Measurements from ENCODE around the gene WDFY4. TPM values are rescaled to one million over a fixed set of nuclear protein-coding genes. Genes with fewer than 3 reads are reported as not detected.

Gene WDFY4
- total and polyA plus RNA-seq, 2 donors (not counting 3 experiments of a cell fraction or from before 2014, with no cell fraction given): 10.1 to 10.2 TPM

DNA sequence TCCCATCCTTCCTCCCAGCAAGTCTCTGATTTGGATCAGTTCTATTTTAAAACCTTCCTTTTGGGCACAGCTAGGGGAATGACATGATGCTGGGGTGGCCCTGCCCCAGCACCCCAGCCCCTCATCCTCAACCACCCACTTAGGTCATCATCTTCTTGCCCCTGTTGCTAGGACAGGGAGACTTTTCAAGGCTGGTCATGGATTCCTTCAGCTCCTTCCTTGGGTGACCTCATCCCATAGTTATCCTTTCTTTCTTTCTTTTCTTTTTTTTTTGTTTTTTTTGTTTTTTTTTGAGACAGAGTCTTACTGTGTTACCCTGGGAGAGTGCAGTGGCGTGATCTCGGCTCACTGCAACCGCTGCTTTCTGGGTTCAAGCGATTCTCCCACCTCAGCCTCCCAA, 127.2 kb downstream of the WDFY4 start:
- H3K36me3 ChIP-seq (ENCODE audit: control insufficient read depth in 2 of 2, extremely low read depth in 1 of 2, insufficient read depth in 2 of 2, low read length in 2 of 2): no peaks in the 10 kb centered on the region
- no peaks in the 10 kb centered on the region for H3K79me2 ChIP-seq (ENCODE audit: control insufficient read depth, insufficient read depth, low read length)
- intact Hi-C loops (cut with micrococcal nuclease): no loop called here
- H3K4me1 ChIP-seq (ENCODE audit: control insufficient read depth, extremely low read depth, insufficient read depth, low read length): no peaks in the 10 kb centered on the region
- no peaks in the 10 kb centered on the region for H3K27me3 ChIP-seq (ENCODE audit: control insufficient read depth in 2 of 2, insufficient read depth in 2 of 2, low read length in 2 of 2)
- H4K20me1 ChIP-seq (replicated peaks; ENCODE audit: control insufficient read depth, extremely low read depth, insufficient read depth, low read length): no peaks in the 10 kb centered on the region
- POLR2A ChIA-PET: no interaction called here
- H3K27ac ChIP-seq (ENCODE audit: insufficient read depth, low read depth, low read length): no peak overlapping the region
- H3K9me1 ChIP-seq (replicated peaks; ENCODE audit: control insufficient read depth, extremely low read depth, insufficient read depth, low read length): no peaks in the 10 kb centered on the region
- dilution Hi-C loops (cut with MboI; ENCODE audit: extremely low pct_ligation_motif_present, low sequenced_read_pairs): no loop called here
- H3K4me2 ChIP-seq (ENCODE audit: insufficient read depth, low read length): no peak overlapping the region
- TF ChIP-seq POLR2A (IDR thresholded peaks at IDR 0.05; ENCODE audit: low read depth, low read length): no peak
- TF ChIP-seq, protein P1, sequence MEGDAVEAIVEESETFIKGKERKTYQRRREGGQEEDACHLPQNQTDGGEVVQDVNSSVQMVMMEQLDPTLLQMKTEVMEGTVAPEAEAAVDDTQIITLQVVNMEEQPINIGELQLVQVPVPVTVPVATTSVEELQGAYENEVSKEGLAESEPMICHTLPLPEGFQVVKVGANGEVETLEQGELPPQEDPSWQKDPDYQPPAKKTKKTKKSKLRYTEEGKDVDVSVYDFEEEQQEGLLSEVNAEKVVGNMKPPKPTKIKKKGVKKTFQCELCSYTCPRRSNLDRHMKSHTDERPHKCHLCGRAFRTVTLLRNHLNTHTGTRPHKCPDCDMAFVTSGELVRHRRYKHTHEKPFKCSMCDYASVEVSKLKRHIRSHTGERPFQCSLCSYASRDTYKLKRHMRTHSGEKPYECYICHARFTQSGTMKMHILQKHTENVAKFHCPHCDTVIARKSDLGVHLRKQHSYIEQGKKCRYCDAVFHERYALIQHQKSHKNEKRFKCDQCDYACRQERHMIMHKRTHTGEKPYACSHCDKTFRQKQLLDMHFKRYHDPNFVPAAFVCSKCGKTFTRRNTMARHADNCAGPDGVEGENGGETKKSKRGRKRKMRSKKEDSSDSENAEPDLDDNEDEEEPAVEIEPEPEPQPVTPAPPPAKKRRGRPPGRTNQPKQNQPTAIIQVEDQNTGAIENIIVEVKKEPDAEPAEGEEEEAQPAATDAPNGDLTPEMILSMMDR (IDR thresholded peaks at IDR 0.05; ENCODE audit: extremely low read depth in 1 of 2, insufficient read depth in 1 of 2, low read depth in 1 of 2, low read length in 2 of 2): no peak
- TF ChIP-seq EZH2 (IDR thresholded peaks at IDR 0.05; ENCODE audit: borderline replicate concordance, low read depth, low read length, severe bottlenecking): no peak
- TF ChIP-seq, protein P2, sequence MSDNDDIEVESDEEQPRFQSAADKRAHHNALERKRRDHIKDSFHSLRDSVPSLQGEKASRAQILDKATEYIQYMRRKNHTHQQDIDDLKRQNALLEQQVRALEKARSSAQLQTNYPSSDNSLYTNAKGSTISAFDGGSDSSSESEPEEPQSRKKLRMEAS (IDR thresholded peaks at IDR 0.05; ENCODE audit: insufficient read depth, insufficient read length): no peak
- TF ChIP-seq MYC (IDR thresholded peaks at IDR 0.05; ENCODE audit: low read depth, low read length): no peak
- no peak for TF ChIP-seq JUN (IDR thresholded peaks at IDR 0.05; ENCODE audit: borderline replicate concordance, insufficient read depth, insufficient read length, low read depth)
- TF ChIP-seq POLR2AphosphoS5 (IDR thresholded peaks at IDR 0.05; ENCODE audit: insufficient read depth, low read depth, low read length): no peak
- TF ChIP-seq FOS (IDR thresholded peaks at IDR 0.05; ENCODE audit: borderline replicate concordance, insufficient read depth, low read length): no peak
- no peaks in the 10 kb centered on the region for H3K9me3 ChIP-seq (replicated peaks; ENCODE audit: control insufficient read depth, insufficient read depth, low read length)
- CTCF ChIA-PET: interaction anchor here (1.2 kb wide), 1 partner anchor 10 kb away, joined by 3 read pairs; no protein-coding TSS in a partner anchor
- no peak overlapping the region for H3K4me3 ChIP-seq (replicated peaks in 1 of 3; ENCODE audit: insufficient read depth in 1 of 3, low read depth in 1 of 3, low read length in 3 of 3)
- FAIRE-seq (no peak), DNase-seq (ENCODE audit: low read depth, low spot score) (no peak)
- no peak overlapping the region for H2AFZ ChIP-seq (ENCODE audit: low read depth, low read length)
- no TSS peak for BruUV-seq (replicated peaks)
- H3K9ac ChIP-seq (replicated peaks; ENCODE audit: extremely low read depth, insufficient read depth, low read length): no peak overlapping the region
